Fibroblast of gingiva (primary cell): ENCODE measurements around the gene B3GNT9.

Experiments used
- DNase-seq: peaks from one replicate; pipeline ENCODE4 v3.0.0-alpha.2; 2011; ENCODE audit warnings: low read depth

The B3GNT9 gene

GRCh38 chr16:67167588-67167987 lies 16.8 kb upstream of the B3GNT9 start:
- no peak for DNase-seq

GRCh38 chr16:67166598-67167168 lies 15.9 kb upstream of the B3GNT9 start:
- no peak for DNase-seq

GRCh38 chr16:67166110-67166547 lies 15.3 kb upstream of the B3GNT9 start:
- no peak for DNase-seq

GRCh38 chr16:67165121-67166078 lies 14.6 kb upstream of the B3GNT9 start:
- no peak for DNase-seq

GRCh38 chr16:67164599-67165061 lies 13.8 kb upstream of the B3GNT9 start, which contains the start of gene HSF4:
Gene HSF4, plus strand, starts transcription at chr16:67164745. Its CDS starts 67 bp downstream, at chr16:67164812.
- DNase-seq: peak; percentile 27

- DNase-seq: no peak
Measured at GRCh38 chr16:67163999-67164558, 13.3 kb upstream of the B3GNT9 start.

- peak; percentile 52 for DNase-seq
Measured at GRCh38 chr16:67163164-67163998, 12.6 kb upstream of the B3GNT9 start.

GRCh38 chr16:67162506-67163163 lies 11.8 kb upstream of the B3GNT9 start:
- no peak for DNase-seq

- DNase-seq: no peak
Measured at GRCh38 chr16:67161595-67162058, 10.8 kb upstream of the B3GNT9 start.

- DNase-seq: no peak
Measured at GRCh38 chr16:67158637-67159600, 8.1 kb upstream of the B3GNT9 start.

GRCh38 chr16:67157892-67158635 lies 7.3 kb upstream of the B3GNT9 start:
- no peak for DNase-seq

GRCh38 chr16:67157106-67157748 lies 6.4 kb upstream of the B3GNT9 start:
- no peak for DNase-seq

- no peak for DNase-seq
Measured at GRCh38 chr16:67156143-67156844, 5.5 kb upstream of the B3GNT9 start.

GRCh38 chr16:67155295-67156142 lies 4.7 kb upstream of the B3GNT9 start:
- peak; percentile 61 for DNase-seq

GRCh38 chr16:67154578-67155294 lies 3.9 kb upstream of the B3GNT9 start:
- no peak for DNase-seq

- no peak for DNase-seq
Measured at GRCh38 chr16:67151431-67152097, 766 bp upstream of the B3GNT9 start.
